Tibial nerve (tissue), 4 donors: ENCODE results near the gene LHX3.

Experiments used
- EP300 ChIP-seq, 2 donors: sonication (generic); formaldehyde crosslinking; IDR thresholded peaks; one replicate each; pipeline ENCODE4 v1.6.1; 2017; ENCODE audit warnings: antibody characterized with exemption in 2 of 2, mild to moderate bottlenecking in 1 of 2
- POLR2A ChIP-seq, 2 donors: fragments of 450-650 bp; IDR thresholded peaks; one replicate each; pipeline ENCODE4 v1.6.1; 2017; ENCODE audit warnings: antibody characterized with exemption in 2 of 2, mild to moderate bottlenecking in 2 of 2, moderate library complexity in 2 of 2
- TF ChIP-seq, protein P1 (sequence below), 5 experiments: fragments of 200-600 bp in 3 of 5; fragments of 450-650 bp in 2 of 5; sonication (generic) in 3 of 5; IDR thresholded peaks; one replicate each; pipeline ENCODE4 v1.5.1; 2016 to 2019; ENCODE audit warnings: antibody characterized with exemption in 5 of 5, mild to moderate bottlenecking in 3 of 5, moderate library complexity in 2 of 5

GRCh38 chr9:136194540-136194939 lies 10.4 kb downstream of the LHX3 start:
- TF ChIP-seq, protein P1, sequence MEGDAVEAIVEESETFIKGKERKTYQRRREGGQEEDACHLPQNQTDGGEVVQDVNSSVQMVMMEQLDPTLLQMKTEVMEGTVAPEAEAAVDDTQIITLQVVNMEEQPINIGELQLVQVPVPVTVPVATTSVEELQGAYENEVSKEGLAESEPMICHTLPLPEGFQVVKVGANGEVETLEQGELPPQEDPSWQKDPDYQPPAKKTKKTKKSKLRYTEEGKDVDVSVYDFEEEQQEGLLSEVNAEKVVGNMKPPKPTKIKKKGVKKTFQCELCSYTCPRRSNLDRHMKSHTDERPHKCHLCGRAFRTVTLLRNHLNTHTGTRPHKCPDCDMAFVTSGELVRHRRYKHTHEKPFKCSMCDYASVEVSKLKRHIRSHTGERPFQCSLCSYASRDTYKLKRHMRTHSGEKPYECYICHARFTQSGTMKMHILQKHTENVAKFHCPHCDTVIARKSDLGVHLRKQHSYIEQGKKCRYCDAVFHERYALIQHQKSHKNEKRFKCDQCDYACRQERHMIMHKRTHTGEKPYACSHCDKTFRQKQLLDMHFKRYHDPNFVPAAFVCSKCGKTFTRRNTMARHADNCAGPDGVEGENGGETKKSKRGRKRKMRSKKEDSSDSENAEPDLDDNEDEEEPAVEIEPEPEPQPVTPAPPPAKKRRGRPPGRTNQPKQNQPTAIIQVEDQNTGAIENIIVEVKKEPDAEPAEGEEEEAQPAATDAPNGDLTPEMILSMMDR (IDR thresholded peaks at IDR 0.05), result no peak
- TF ChIP-seq EP300 (IDR thresholded peaks at IDR 0.05), result no peak
- no peak for TF ChIP-seq POLR2A (IDR thresholded peaks at IDR 0.05)
